Esophagus (tissue), 2 donors: ENCODE measurements around the gene CYB5R4. TPM values are rescaled to one million over a fixed set of nuclear protein-coding genes. Genes with fewer than 3 reads are reported as not detected.

ENCODE experiments used
- H3K27ac ChIP-seq, 2 donors: one replicate each; pipeline ENCODE4 v1.5.1; 2013; ENCODE audit warnings: low read depth in 2 of 2, mild to moderate bottlenecking in 2 of 2, inconsistent platforms in 1 of 2, low read length in 1 of 2, moderate library complexity in 1 of 2
- H3K27me3 ChIP-seq, 2 donors: one replicate each; pipeline ENCODE4 v1.6.1; 2013; ENCODE audit warnings: low read length in 2 of 2, control low read depth in 1 of 2, mild to moderate bottlenecking in 1 of 2; ENCODE audit not compliant: insufficient read depth in 2 of 2, control insufficient read depth in 1 of 2
- H3K36me3 ChIP-seq, 2 donors: one replicate each; pipeline ENCODE4 v1.6.1; 2013; ENCODE audit warnings: low read length in 1 of 2; ENCODE audit not compliant: control insufficient read depth in 2 of 2, insufficient read depth in 2 of 2
- H3K4me1 ChIP-seq, 2 donors: one replicate each; pipeline ENCODE4 v1.6.1; 2013; ENCODE audit warnings: low read length in 1 of 2; ENCODE audit not compliant: control insufficient read depth in 2 of 2, insufficient read depth in 2 of 2
- H3K4me3 ChIP-seq, 2 donors: one replicate each; pipeline ENCODE4 v1.5.1; 2013; ENCODE audit warnings: low read length in 2 of 2, mild to moderate bottlenecking in 2 of 2, low read depth in 1 of 2, moderate library complexity in 1 of 2
- H3K9me3 ChIP-seq, 2 donors: one replicate each; pipeline ENCODE4 v1.6.1; 2013; ENCODE audit warnings: mild to moderate bottlenecking in 2 of 2, low read depth in 1 of 2, low read length in 1 of 2, moderate library complexity in 1 of 2; ENCODE audit not compliant: control insufficient read depth in 2 of 2, insufficient read depth in 1 of 2
- WGBS, 2 donors: extraction: QIAGEN DNeasy Blood & Tissue Kit; methylation state at CpG; one replicate each; pipeline ENCODE4 v1.1.7; 2013; 5-methylcytosine and 5-hydroxymethylcytosine counted together
- polyA plus RNA-seq, 2 donors: library from polyadenylated mRNA; stranded (reverse); fragments of 200-250 nt; gene quantifications; one replicate each; pipeline ENCODE4 v1.2.3, GENCODE V29; 2013
- donor health status: healthy with polysubstance abuse.
- donor health status: Bipolar disorder and iron deficiency.

The CYB5R4 gene
- polyA plus RNA-seq, 2 donors = 2.8 to 8.1 TPM

- H3K27me3 ChIP-seq = no peaks in the 10 kb centered on the region
- H3K4me1 ChIP-seq = no peaks in the 10 kb centered on the region
- H3K36me3 ChIP-seq = peaks cover 3 to 4% of the 10 kb centered on the region in 2 donors
- no peaks in the 10 kb centered on the region for H3K9me3 ChIP-seq
- WGBS, 2 donors = 67 to 70% methylated on average over 8 of the region's 8 CpGs
- no peak overlapping the region for H3K27ac ChIP-seq
- peak overlapping the region in 1 of 2 donors; percentile 64 for H3K4me3 ChIP-seq
These were observed 1.4 kb downstream of the CYB5R4 start for GRCh38 chr6:83860782-83861495.

DNA sequence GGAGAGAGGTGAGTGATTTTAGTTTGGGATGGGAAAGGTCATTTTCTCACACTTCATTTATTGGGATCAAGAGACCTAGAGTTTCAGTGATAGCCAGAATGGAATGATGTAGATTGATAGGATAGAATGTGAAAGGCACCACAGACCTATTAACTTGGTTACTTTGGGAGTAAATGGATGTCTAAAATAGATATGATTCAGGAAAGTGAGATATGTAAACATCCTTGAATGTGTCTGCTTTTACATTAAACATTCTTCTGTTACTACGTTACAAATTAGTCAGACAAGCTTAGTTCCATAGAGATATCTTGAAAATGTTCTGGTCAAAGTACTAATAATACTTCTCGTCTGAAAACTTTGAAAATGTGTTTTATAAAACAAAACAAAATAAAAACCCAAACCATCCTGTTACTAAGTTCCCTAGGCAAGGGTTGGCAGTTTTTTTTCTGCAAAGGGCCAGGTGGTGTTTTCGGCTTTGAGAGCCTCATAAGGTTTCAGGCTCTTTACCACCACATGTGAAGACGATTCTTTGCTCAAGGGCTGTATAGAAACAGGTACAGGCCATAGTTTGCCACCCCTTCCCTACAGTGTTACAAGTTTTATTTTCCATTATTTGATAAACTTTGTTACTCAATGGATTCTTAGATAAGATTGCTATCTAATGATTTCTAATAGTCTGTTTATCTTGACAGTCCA, 3.4 kb downstream of the CYB5R4 start:
- Histone ChIP-seq H3K27me3 (no peaks in the 10 kb centered on the region), H3K27ac (no peak overlapping the region), H3K4me3 (no peak overlapping the region), H3K36me3 (peaks cover 3 to 4% of the 10 kb centered on the region in 2 donors), H3K4me1 (no peaks in the 10 kb centered on the region), H3K9me3 (no peaks in the 10 kb centered on the region)
- 77 to 79% methylated on average over 4 of the region's 4 CpGs for WGBS, 2 donors

- H3K4me3 ChIP-seq = no peak overlapping the region
- H3K36me3 ChIP-seq = peaks cover 3 to 4% of the 10 kb centered on the region in 2 donors
- no peak overlapping the region for H3K27ac ChIP-seq
- H3K9me3 ChIP-seq = no peaks in the 10 kb centered on the region
- H3K27me3 ChIP-seq = no peaks in the 10 kb centered on the region
- no peaks in the 10 kb centered on the region for H3K4me1 ChIP-seq
These were observed 7.6 kb downstream of the CYB5R4 start for GRCh38 chr6:83867043-83867442.

DNA sequence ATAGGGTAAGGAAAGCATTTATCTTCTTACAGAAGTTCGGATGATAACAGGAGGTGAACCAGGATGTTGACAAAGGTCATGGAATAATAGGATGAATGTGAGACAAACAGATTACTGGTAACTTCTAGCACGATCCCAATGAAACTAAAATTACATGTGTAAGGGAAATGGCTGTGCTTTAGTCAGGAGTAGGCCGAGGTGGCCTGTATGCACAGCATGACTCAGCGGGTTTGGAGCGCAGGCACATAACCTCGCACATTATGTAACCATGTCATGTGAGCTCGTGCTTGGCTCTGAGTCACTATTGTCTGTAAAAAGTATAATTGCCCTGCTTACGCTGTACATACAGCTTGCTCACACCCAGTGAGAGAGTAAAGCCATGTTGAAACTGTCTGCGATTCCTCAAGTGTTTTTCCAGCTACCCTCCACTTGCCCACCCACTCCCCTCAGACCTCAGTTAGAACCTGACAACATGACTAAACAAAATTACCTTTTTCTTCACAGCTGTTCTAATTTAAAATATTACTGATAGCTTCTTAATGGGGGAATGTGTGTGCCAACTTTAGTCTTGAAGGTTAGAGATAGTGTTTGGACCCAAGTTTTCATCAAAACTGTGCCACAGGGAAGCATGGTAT, 8.2 kb downstream of the CYB5R4 start:
- peak overlapping the region in 1 of 2 donors; percentile 1 for H3K27ac ChIP-seq

GRCh38 chr6:83868639-83869038, 9.2 kb downstream of the CYB5R4 start:
- no peaks in the 10 kb centered on the region for H3K27me3 ChIP-seq
- WGBS, 2 donors = 39 to 53% methylated on average over 1 of the region's 1 CpG

More for the DNA sequence above, 8.2 kb downstream of the CYB5R4 start:
- Histone ChIP-seq H3K36me3 (peaks cover 3 to 4% of the 10 kb centered on the region in 2 donors), H3K4me3 (no peak overlapping the region), H3K9me3 (no peaks in the 10 kb centered on the region), H3K27me3 (no peaks in the 10 kb centered on the region), H3K4me1 (no peaks in the 10 kb centered on the region)
- 83 to 88% methylated on average over 9 of the region's 9 CpGs for WGBS, 2 donors

DNA sequence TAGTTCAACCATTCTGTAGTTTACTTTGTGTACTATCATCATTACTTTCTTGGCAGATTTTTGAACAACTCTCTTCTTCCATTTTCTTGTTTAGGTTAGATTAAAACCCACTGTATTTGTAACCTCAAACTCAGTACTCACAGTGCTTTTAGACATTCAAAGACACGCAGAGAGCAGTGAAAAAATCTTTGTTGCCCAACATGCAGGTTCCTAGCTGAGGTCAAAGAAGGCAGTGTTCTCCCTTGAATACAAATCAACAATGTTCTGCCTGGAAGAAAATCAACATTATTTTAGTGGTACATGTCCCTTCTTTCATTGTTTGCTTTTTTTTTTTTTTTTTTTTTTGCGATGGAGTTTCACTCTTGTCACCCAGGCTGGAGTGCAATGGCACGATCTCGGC, 11.2 kb downstream of the CYB5R4 start:
- WGBS, 2 donors = 94 to 98% methylated on average over 4 of the region's 4 CpGs

More at GRCh38 chr6:83868639-83869038, 9.2 kb downstream of the CYB5R4 start:
- no peak overlapping the region for H3K4me3 ChIP-seq
- H3K9me3 ChIP-seq = no peaks in the 10 kb centered on the region
- H3K36me3 ChIP-seq = peaks cover 3 to 4% of the 10 kb centered on the region in 2 donors
- no peaks in the 10 kb centered on the region for H3K4me1 ChIP-seq
- H3K27ac ChIP-seq = no peak overlapping the region

GRCh38 chr6:83872386-83873118, 13.1 kb downstream of the CYB5R4 start:
- Histone ChIP-seq H3K4me1 (no peaks in the 10 kb centered on the region), H3K36me3 (no peaks in the 10 kb centered on the region), H3K27ac (no peak overlapping the region), H3K27me3 (no peaks in the 10 kb centered on the region), H3K9me3 (no peaks in the 10 kb centered on the region), H3K4me3 (no peak overlapping the region)
- 92 to 93% methylated on average over 3 of the region's 3 CpGs for WGBS, 2 donors

More for the DNA sequence above, 11.2 kb downstream of the CYB5R4 start:
- H3K27me3 ChIP-seq = no peaks in the 10 kb centered on the region
- H3K4me1 ChIP-seq = no peaks in the 10 kb centered on the region
- peaks cover 0 to 3% of the 10 kb centered on the region in 2 donors for H3K36me3 ChIP-seq
- no peak overlapping the region for H3K27ac ChIP-seq
- H3K9me3 ChIP-seq = no peaks in the 10 kb centered on the region
- no peak overlapping the region for H3K4me3 ChIP-seq

- Histone ChIP-seq H3K4me3 (no peak overlapping the region), H3K9me3 (no peaks in the 10 kb centered on the region), H3K36me3 (no peaks in the 10 kb centered on the region), H3K27ac (no peak overlapping the region), H3K4me1 (no peaks in the 10 kb centered on the region), H3K27me3 (no peaks in the 10 kb centered on the region)
These were observed 14.4 kb downstream of the CYB5R4 start for GRCh38 chr6:83873869-83874268.

DNA sequence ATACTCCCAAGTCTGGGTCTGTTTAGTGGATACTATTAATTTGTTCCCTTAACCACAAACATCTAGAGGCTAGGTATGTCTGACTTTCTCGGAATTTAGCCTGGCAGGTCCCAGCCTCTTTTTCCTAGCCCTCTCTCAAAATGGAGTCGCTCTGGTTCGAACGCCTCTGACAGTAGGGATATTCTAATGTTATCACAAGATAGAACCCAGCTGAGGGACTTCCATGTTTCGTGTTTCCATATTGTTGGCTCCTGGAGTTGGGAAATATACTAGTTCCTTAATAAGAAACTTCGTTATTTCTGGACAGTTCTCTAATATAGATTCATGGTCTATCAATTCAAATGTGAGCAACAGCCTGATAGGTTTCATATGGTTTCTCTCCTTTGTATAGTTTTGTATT, 16.4 kb downstream of the CYB5R4 start:
- 91 to 95% methylated on average over 6 of the region's 6 CpGs for WGBS, 2 donors
- H3K9me3 ChIP-seq = no peaks in the 10 kb centered on the region
- no peaks in the 10 kb centered on the region for H3K27me3 ChIP-seq
- H3K4me1 ChIP-seq = no peaks in the 10 kb centered on the region
- H3K27ac ChIP-seq = no peak overlapping the region
- no peak overlapping the region for H3K4me3 ChIP-seq
- no peaks in the 10 kb centered on the region for H3K36me3 ChIP-seq
